ENCODE results near the gene LIN54.
"Not testable (repeated sequence)": the region's sequence is repeated elsewhere in the genome, so short reads cannot be mapped to it uniquely, and the experiment has no call there.

The LIN54 gene

GRCh38 chr4:83010522-83011318 is at the start of gene LIN54:
Gene LIN54, minus strand, starts transcription at chr4:83010823. Its CDS starts 25,979 bp downstream, at chr4:82984844.
- peak; percentile 79 for DNase-seq (ENCODE audit: low spot score)

DNA sequence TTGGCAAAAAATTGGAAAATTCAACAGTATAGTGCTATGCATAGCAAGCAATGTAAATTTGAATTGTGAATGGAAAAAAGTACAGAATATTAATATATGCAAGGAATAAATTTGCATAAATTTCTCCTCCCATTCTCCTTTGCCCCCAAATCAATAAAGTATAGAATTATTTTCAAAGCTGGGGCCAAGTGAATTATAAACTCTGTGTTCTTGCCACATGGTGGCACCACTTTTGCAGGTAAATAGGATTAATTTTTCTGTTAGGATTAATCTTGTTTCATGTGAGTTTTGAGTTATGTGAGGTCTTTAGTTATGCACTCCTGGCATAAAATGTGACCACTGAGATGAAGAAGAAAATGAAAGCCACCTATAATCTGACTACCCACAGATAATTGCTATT is 44.3 kb upstream of the LIN54 start:
- DNase-seq (ENCODE audit: low spot score) = no peak

- DNase-seq (ENCODE audit: low spot score) = not testable (repeated sequence)
Measured at GRCh38 chr4:83048781-83049180, 38.2 kb upstream of the LIN54 start.

DNA sequence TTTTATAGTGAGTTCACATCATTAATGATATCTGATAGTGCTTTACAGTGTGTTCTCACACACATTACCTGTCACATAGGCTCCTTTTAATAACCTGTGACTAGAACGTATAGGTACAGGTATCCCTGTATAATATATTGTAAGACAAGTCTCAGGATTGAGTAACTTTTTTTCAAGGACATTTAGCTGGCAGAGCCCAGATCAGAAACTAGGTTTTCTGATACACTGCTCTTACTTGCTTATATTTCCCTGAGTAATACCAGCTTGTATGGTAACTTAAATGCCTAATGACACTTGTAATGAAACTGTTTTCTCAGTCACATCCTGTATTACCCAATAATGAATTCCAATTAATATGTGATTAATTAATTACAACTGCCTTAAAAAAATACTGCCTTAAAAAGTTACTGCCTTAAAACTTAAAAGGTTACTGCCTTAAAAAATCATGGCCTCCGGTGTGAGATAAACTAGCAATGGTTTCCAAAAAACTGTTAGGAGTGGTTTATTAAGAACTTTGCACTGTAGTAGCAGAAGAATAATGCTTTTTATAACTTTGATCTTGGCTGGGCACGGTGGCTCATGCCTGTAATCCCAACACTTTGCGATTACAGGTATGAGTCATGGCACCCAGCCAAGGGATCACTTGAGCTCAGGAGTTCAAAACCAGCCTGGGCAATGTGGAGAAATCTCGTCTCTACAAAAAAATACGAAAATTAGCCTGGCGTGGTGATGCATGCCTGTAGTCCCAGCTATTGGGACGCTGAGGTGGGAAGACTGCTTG is 36.3 kb upstream of the LIN54 start:
- DNase-seq (ENCODE audit: low spot score) = no peak

GRCh38 chr4:83043801-83044407 is 33.3 kb upstream of the LIN54 start:
- DNase-seq (ENCODE audit: low spot score) = no peak

- DNase-seq (ENCODE audit: low spot score) = not testable (repeated sequence)
Measured at GRCh38 chr4:83043157-83043556, 32.5 kb upstream of the LIN54 start.

DNA sequence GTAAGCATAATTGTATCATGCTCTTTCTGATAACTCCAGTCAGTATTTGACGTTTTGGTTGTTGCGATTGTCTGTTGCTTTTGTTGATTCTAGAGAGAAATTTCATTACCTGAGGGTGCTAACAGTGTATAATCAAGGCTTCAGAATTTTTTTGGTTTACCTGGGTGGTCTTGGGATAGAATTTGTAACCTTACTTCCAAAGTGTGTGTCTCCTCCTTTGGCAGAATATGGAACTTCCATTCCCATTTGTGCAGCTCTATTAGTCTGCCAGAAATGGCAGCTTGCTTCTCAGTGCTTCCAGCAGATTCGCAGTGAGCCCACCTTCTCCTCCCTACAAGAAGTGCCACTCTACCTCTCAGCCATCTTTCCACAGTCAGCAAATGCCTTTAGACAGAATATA is 29.6 kb upstream of the LIN54 start:
- no peak for DNase-seq (ENCODE audit: low spot score)

- no peak for DNase-seq (ENCODE audit: low spot score)
Measured at GRCh38 chr4:83036991-83037665, 26.5 kb upstream of the LIN54 start.

DNA sequence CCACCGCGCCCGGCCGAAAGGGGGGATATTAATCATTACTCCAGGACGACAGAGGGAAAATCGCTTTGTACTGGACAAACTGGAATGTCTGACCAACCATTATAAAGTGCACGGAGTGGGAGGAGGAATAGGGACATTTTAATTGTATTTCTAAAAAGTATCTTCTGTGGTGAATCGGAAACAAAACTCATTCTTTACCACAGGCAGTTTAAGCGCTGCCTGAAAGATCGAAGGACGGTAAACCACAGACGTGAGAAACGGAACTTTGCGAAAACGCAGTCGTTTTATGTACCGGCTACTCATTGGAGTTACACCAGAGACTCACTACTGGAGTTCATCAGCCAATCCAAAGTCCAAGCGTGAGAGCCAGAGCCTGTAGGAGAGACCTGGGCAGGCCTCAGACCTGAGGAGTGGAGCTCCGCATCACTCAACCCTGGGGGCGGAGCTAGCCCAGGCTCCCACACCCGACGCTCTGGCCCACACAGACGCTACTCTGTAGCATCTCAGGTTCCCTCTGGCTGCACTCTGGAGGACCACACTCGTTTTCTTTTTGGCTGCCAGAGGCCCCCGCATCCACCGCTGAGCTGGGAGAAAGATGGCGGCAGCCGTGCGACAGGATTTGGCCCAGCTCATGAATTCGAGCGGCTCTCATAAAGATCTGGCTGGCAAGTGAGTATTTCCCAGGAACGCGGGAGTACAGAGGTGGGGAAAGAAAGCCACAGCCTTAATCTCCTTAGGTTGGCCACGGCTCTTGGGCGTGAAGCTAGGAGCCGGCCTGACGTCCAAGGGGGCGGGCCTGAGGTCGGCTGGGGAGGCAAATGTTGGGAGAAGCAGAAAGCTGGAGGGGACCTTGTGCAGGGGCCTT is 24.2 kb upstream of the LIN54 start, which contains the start of gene COPS4:
COPS4 (plus strand) TSS at position 554 of the 865 bp plus-strand sequence; CDS start at position 596, 42 bp downstream.
- peak; percentile 99 for DNase-seq (ENCODE audit: low spot score)

GRCh38 chr4:83029688-83030087 is 19.1 kb upstream of the LIN54 start:
- no peak for DNase-seq (ENCODE audit: low spot score)

GRCh38 chr4:83028976-83029375 is 18.4 kb upstream of the LIN54 start:
- DNase-seq (ENCODE audit: low spot score) = no peak

DNA sequence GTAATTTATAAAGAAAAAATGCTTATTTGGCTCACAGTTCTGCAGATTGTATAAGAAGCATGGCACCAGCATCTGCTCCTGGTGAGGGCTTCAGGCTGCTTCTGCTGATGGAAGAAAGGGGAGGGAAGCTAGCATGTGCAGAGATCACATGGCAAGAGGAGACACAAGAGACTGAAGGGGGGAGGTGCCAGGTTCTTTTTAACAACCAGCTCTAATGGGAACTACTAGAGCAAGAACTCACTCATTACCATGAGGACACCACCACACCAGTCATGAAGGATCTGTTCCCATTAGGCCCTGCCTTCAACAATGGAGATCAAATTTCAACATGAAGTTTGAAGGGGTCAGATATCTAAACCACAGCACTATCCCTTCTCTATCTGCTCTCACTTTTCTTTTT is 14.9 kb upstream of the LIN54 start:
- DNase-seq (ENCODE audit: low spot score) = no peak

DNA sequence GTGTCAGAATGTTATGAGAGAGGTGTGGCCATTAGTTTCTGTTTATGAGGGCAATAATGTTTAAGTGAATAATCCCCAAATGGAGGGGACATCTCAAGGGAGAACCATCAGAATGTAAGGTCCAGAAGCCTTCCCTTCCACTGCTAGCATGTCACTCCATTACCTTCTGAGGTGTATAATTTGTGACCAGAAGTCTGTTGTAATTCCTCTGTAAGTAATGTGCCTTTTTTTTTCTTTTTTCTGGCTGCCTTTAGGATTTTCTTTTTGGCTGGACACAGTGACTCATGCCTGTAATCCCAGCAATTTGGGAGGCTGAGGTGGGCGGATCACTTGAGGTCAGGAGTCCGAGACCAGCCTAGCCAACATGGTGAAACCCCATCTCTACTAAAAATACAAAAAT is 13.6 kb upstream of the LIN54 start:
- no peak for DNase-seq (ENCODE audit: low spot score)

DNA sequence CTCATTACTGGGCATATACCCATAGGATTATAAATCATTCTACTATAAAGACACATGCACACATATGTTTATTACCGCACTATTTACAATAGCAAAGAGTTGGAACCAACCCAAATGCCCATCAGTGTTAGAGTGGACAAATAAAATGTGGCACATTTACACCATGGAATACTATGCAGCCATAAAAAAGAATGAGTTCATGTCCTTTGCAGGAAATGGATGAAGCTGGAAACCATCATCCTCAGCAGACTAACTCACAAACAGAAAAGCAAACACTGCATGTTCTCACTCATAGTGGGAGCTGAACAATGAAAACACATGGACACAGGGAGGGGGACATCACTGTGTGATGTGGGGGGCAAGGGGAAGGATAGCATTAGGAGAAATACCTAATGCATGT is 13.0 kb upstream of the LIN54 start:
- DNase-seq (ENCODE audit: low spot score) = not testable (repeated sequence)

- no peak for DNase-seq (ENCODE audit: low spot score)
Measured at GRCh38 chr4:83022724-83023450, 12.3 kb upstream of the LIN54 start.

- DNase-seq (ENCODE audit: low spot score) = no peak
Measured at GRCh38 chr4:83019794-83020494, 9.3 kb upstream of the LIN54 start.

DNA sequence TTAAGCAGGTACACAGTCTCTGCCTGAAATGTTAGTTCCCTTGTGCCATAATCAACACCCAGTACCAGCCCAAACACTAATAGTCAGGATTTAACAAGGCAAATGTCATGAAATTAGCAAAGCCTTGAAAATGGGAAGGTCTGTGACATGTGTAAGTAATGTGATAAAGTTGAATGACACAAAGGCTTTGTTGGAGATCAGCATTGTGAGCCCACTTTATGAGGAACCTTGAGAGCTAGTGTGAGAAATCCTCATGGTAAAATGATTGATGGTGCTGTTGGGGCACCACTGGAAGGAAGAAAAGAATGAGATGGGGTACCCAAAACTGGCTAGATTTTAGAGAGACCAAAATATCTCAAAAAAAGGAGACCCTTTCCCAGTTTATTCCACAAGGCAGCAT is 3.3 kb upstream of the LIN54 start:
- DNase-seq (ENCODE audit: low spot score) = no peak

- no peak for DNase-seq (ENCODE audit: low spot score)
Measured at GRCh38 chr4:83013420-83013867, 2.8 kb upstream of the LIN54 start.

GRCh38 chr4:83012687-83013419 is 2.2 kb upstream of the LIN54 start:
- peak; percentile 99 for DNase-seq (ENCODE audit: low spot score)
